Right atrium auricular region (tissue), 2 donors: ENCODE measurements around the gene ITFG1. TPM values are rescaled to one million over a fixed set of nuclear protein-coding genes. Genes with fewer than 3 reads are reported as not detected.
"Not testable (repeated sequence)": the region's sequence is repeated elsewhere in the genome, so short reads cannot be mapped to it uniquely, and the experiment has no call there.

ENCODE experiments used
- DNase-seq: peaks from one replicate; pipeline ENCODE4 v3.0.0-alpha.2; 2019; ENCODE audit warnings: low spot score
- H3K27ac ChIP-seq, 2 donors: fragments of 200-600 bp; sonication (generic); 1 replicate in 1 of 2; 2 replicates in 1 of 2; pipeline ENCODE4 v1.5.1; 2016 to 2019
- H3K27me3 ChIP-seq, 2 donors: fragments of 200-600 bp; sonication (generic); one replicate each; pipeline versions ENCODE4 v1.5.1 to v1.6.0; 2017 to 2019
- H3K36me3 ChIP-seq: fragments of 200-600 bp; sonication (generic); one replicate; pipeline ENCODE4 v1.5.1; 2016
- H3K4me1 ChIP-seq, 2 donors: fragments of 200-600 bp; sonication (generic); one replicate each; pipeline versions ENCODE4 v1.5.1 to v1.6.0; 2017 to 2019
- H3K4me3 ChIP-seq, 2 donors: fragments of 200-600 bp; sonication (generic); 1 replicate in 1 of 2; 2 replicates in 1 of 2; pipeline ENCODE4 v1.5.1; 2017 to 2019; ENCODE audit warnings: mild to moderate bottlenecking in 1 of 2, moderate library complexity in 1 of 2
- H3K9me3 ChIP-seq, 2 donors: fragments of 200-600 bp; sonication (generic); one replicate each; pipeline ENCODE4 v1.5.1; 2019
- CTCF ChIP-seq, 2 donors: fragments of 200-600 bp; sonication (generic); IDR thresholded peaks; one replicate each; pipeline ENCODE4 v1.5.1; 2019; ENCODE audit warnings: antibody characterized with exemption in 2 of 2
- total RNA-seq, 2 donors: library from RNA; depleted of rRNA; stranded (reverse); fragments of >200 nt; gene quantifications; one replicate each; pipeline ENCODE4 v1.1.0, GENCODE V29; 2016

ITFG1 gene
- total RNA-seq, 2 donors from 2014 or later = 40.3 to 79.6 TPM

GRCh38 chr16:47477679-47478078 lies 16.8 kb upstream of the ITFG1 start:
- H3K9me3 ChIP-seq = no peaks in the 10 kb centered on the region
- H3K27me3 ChIP-seq = no peaks in the 10 kb centered on the region
- TF ChIP-seq CTCF (IDR thresholded peaks at IDR 0.05) = no peak
- H3K4me3 ChIP-seq = no peak overlapping the region
- no peak for DNase-seq
- no peak overlapping the region for H3K27ac ChIP-seq
- H3K36me3 ChIP-seq = no peaks in the 10 kb centered on the region
- peaks cover 0 to 27% of the 10 kb centered on the region in 2 donors for H3K4me1 ChIP-seq

GRCh38 chr16:47476654-47477345 lies 15.9 kb upstream of the ITFG1 start:
- H3K4me3 ChIP-seq = no peak overlapping the region
- H3K9me3 ChIP-seq = no peaks in the 10 kb centered on the region
- no peaks in the 10 kb centered on the region for H3K27me3 ChIP-seq
- DNase-seq = no peak
- no peaks in the 10 kb centered on the region for H3K36me3 ChIP-seq
- no peak overlapping the region for H3K27ac ChIP-seq
- peaks cover 0 to 27% of the 10 kb centered on the region in 2 donors for H3K4me1 ChIP-seq
- TF ChIP-seq CTCF (IDR thresholded peaks at IDR 0.05) = no peak

- no peaks in the 10 kb centered on the region for H3K9me3 ChIP-seq
- DNase-seq = no peak
- H3K27ac ChIP-seq = peak overlapping the region; percentile 26 to 64
- H3K4me1 ChIP-seq = peaks cover 0 to 27% of the 10 kb centered on the region in 2 donors
- no peaks in the 10 kb centered on the region for H3K27me3 ChIP-seq
- no peaks in the 10 kb centered on the region for H3K36me3 ChIP-seq
- no peak overlapping the region for H3K4me3 ChIP-seq
- TF ChIP-seq CTCF (IDR thresholded peaks at IDR 0.05) = no peak
Observed at GRCh38 chr16:47475786-47476185, 14.9 kb upstream of the ITFG1 start.

GRCh38 chr16:47473792-47474191 lies 12.9 kb upstream of the ITFG1 start:
- H3K4me1 ChIP-seq = peaks cover 0 to 23% of the 10 kb centered on the region in 2 donors
- no peak overlapping the region for H3K27ac ChIP-seq
- no peaks in the 10 kb centered on the region for H3K36me3 ChIP-seq
- no peak overlapping the region for H3K4me3 ChIP-seq
- no peak for DNase-seq
- no peaks in the 10 kb centered on the region for H3K9me3 ChIP-seq
- TF ChIP-seq CTCF (IDR thresholded peaks at IDR 0.05) = no peak
- no peaks in the 10 kb centered on the region for H3K27me3 ChIP-seq

- not testable (repeated sequence) for H3K9me3 ChIP-seq, DNase-seq, H3K27me3 ChIP-seq, H3K4me3 ChIP-seq, H3K36me3 ChIP-seq, H3K27ac ChIP-seq
- peaks cover 0 to 31% of the 10 kb centered on the region in 2 donors for H3K4me1 ChIP-seq
Observed at GRCh38 chr16:47473004-47473403, 12.1 kb upstream of the ITFG1 start.

- Histone ChIP-seq H3K27me3 (no peaks in the 10 kb centered on the region), H3K4me1 (peaks cover 0 to 42% of the 10 kb centered on the region in 2 donors), H3K9me3 (no peaks in the 10 kb centered on the region), H3K27ac (no peak overlapping the region), H3K36me3 (no peaks in the 10 kb centered on the region), H3K4me3 (no peak overlapping the region)
- DNase-seq = no peak
- no peak for TF ChIP-seq CTCF (IDR thresholded peaks at IDR 0.05)
Observed at GRCh38 chr16:47470810-47471209, 9.9 kb upstream of the ITFG1 start.
